IMR-90 (cell line): ENCODE data around the gene HBM. TPM values are rescaled to one million over a fixed set of nuclear protein-coding genes. Genes with fewer than 3 reads are reported as not detected.

Experiments
- ATAC-seq: fragments of 200-7000 bp; cut with Tn5 transposase; 2 replicates; pipeline ENCODE4 v1.9.1; 2020; ENCODE audit warnings: low read depth, mild to moderate bottlenecking, moderate library complexity
- BruUV-seq: library from RNA; stranded (reverse); fragments of 400-500 nt; replicated peaks from 2 replicates; lab custom pipeline; 2021; lab: Mats Ljungman, UMichigan
- CTCF ChIA-PET: fragments of 300-600 bp; formaldehyde crosslinking; extraction: SDS; loops from one replicate; lab custom pipeline; 2021; ENCODE audit warnings: antibody characterized with exemption; lab: Yijun Ruan, JAX
- POLR2A ChIA-PET: fragments of 300-600 bp; sonication (Branson Sonifier 250); formaldehyde crosslinking; loops from one replicate; lab custom pipeline; 2022; ENCODE audit warnings: antibody characterized with exemption; ENCODE audit not compliant: unreplicated experiment; lab: Charles Lee
- DNase-seq: peaks from one replicate; pipeline ENCODE4 v3.0.0; 2013
- H2AFZ ChIP-seq: replicated peaks from 2 replicates; pipeline ENCODE3; 2013; ENCODE audit warnings: low read length, mild to moderate bottlenecking; ENCODE audit not compliant: poor library complexity
- H2AK5ac ChIP-seq: 2 replicates; pipeline ENCODE4 v1.6.1; 2013; ENCODE audit warnings: low read depth, low read length, inconsistent platforms
- H2AK9ac ChIP-seq: replicated peaks from 2 replicates; pipeline ENCODE3; 2013; ENCODE audit warnings: mild to moderate bottlenecking, low read depth, low read length, moderate library complexity; ENCODE audit not compliant: poor library complexity
- H2BK120ac ChIP-seq: 2 replicates; pipeline ENCODE4 v1.6.1; 2013; ENCODE audit warnings: low read depth, low read length, inconsistent platforms
- H2BK15ac ChIP-seq: 3 replicates; pipeline ENCODE4 v1.6.1; 2013; ENCODE audit warnings: low read depth, low read length, inconsistent platforms
- H2BK20ac ChIP-seq: 2 replicates; pipeline ENCODE4 v1.6.1; 2013; ENCODE audit warnings: low read depth, mild to moderate bottlenecking, inconsistent platforms, low read length, moderate library complexity
- H2BK5ac ChIP-seq: 2 replicates; pipeline ENCODE4 v1.6.1; 2013; ENCODE audit warnings: mild to moderate bottlenecking, low read depth, low read length, inconsistent platforms; ENCODE audit not compliant: poor library complexity, severe bottlenecking
- H3K14ac ChIP-seq: replicated peaks from 2 replicates; pipeline ENCODE4 v1.6.1; 2013; ENCODE audit warnings: low read depth, low read length, inconsistent platforms
- H3K18ac ChIP-seq: 2 replicates; pipeline ENCODE4 v1.6.1; 2013; ENCODE audit warnings: low read depth, low read length, control low read depth
- H3K23ac ChIP-seq: 2 replicates; pipeline ENCODE4 v1.6.1; 2013; ENCODE audit warnings: low read depth, low read length, inconsistent platforms
- H3K27ac ChIP-seq: 2 replicates; pipeline ENCODE4 v1.5.1; 2013; ENCODE audit warnings: mild to moderate bottlenecking, control low read depth, low read length; ENCODE audit not compliant: insufficient read depth
- H3K27me3 ChIP-seq: 2 replicates; pipeline ENCODE4 v1.6.1; 2013; ENCODE audit warnings: low read length; ENCODE audit not compliant: control insufficient read depth, insufficient read depth
- H3K36me3 ChIP-seq: 2 replicates; pipeline ENCODE4 v1.6.1; 2013; ENCODE audit warnings: low read length, mixed read lengths; ENCODE audit not compliant: control insufficient read depth, insufficient read depth
- H3K4ac ChIP-seq: 2 replicates; pipeline ENCODE4 v1.6.1; 2013; ENCODE audit warnings: low read depth, low read length, inconsistent platforms
- H3K4me1 ChIP-seq: 2 replicates; pipeline ENCODE4 v1.6.1; 2013; ENCODE audit warnings: low read length, mixed read lengths; ENCODE audit not compliant: control insufficient read depth, insufficient read depth
- H3K4me2 ChIP-seq: 2 replicates; pipeline ENCODE4 v1.6.1; 2013; ENCODE audit warnings: low read depth, mild to moderate bottlenecking, control low read depth, low read length, moderate library complexity
- H3K4me3 ChIP-seq: 2 replicates; pipeline ENCODE4 v1.5.1; 2013; ENCODE audit warnings: low read depth, mild to moderate bottlenecking, control low read depth, low read length, moderate library complexity; ENCODE audit not compliant: insufficient read depth
- H3K56ac ChIP-seq: 2 replicates; pipeline ENCODE4 v1.6.1; 2013; ENCODE audit warnings: low read length, inconsistent platforms; ENCODE audit not compliant: insufficient read depth; ENCODE audit errors: extremely low read depth
- H3K79me1 ChIP-seq, 2 experiments: 2 replicates each; pipeline ENCODE4 v1.6.1; 2013; ENCODE audit warnings: low read length in 2 of 2, inconsistent platforms in 1 of 2, low read depth in 1 of 2
- H3K9ac ChIP-seq: 2 replicates; pipeline ENCODE4 v1.6.1; 2013; ENCODE audit warnings: low read depth, low read length, control low read depth
- H3K9me1 ChIP-seq: 2 replicates; pipeline ENCODE4 v1.6.1; 2013; ENCODE audit warnings: low read length, inconsistent platforms; ENCODE audit not compliant: insufficient read depth
- H3K9me3 ChIP-seq: 2 replicates; pipeline ENCODE4 v1.6.1; 2013; ENCODE audit warnings: low read length; ENCODE audit not compliant: control insufficient read depth, insufficient read depth
- H4K20me1 ChIP-seq: 2 replicates; pipeline ENCODE4 v1.6.1; 2013; ENCODE audit warnings: low read length, inconsistent platforms; ENCODE audit not compliant: insufficient read depth
- H4K5ac ChIP-seq: 2 replicates; pipeline ENCODE4 v1.6.1; 2013; ENCODE audit warnings: mild to moderate bottlenecking, low read depth, low read length, control low read depth
- H4K8ac ChIP-seq, 2 experiments: 2 replicates each; pipeline ENCODE4 v1.6.1; 2013; ENCODE audit warnings: low read depth in 2 of 2, low read length in 2 of 2, control low read depth in 1 of 2, inconsistent platforms in 1 of 2
- H4K91ac ChIP-seq: 2 replicates; pipeline ENCODE4 v1.6.1; 2013; ENCODE audit warnings: low read depth, low read length, inconsistent platforms; ENCODE audit not compliant: insufficient read depth
- CEBPB ChIP-seq: IDR thresholded peaks from 2 replicates; pipeline ENCODE4 v1.6.1; 2012; ENCODE audit warnings: low read depth, low read length, improper control_type of control experiment
- RAD21 ChIP-seq: IDR thresholded peaks from 2 replicates; pipeline ENCODE4 v1.6.1; 2012; ENCODE audit warnings: low read length, improper control_type of control experiment
- RCOR1 ChIP-seq: IDR thresholded peaks from 2 replicates; pipeline ENCODE4 v1.6.1; 2012; ENCODE audit warnings: mild to moderate bottlenecking, low read length, improper control_type of control experiment; ENCODE audit not compliant: insufficient replicate concordance
- WGBS, 2 experiments: methylation state at CpG; one replicate each; pipeline versions ENCODE4 v1.1.5 to v1.1.7; 2013; ENCODE audit warnings: missing lambda C conversion rate in 2 of 2; ENCODE audit not compliant: insufficient read length in 1 of 2; ENCODE audit errors: extremely low coverage in 2 of 2; 5-methylcytosine and 5-hydroxymethylcytosine counted together
- dilution Hi-C: fragments of 300-500 bp; cut with HindIII; formaldehyde crosslinking; loops from one replicate; pipeline ENCODE4 v1.14.3; 2018; ENCODE audit warnings: low sequenced_read_pairs; ENCODE audit not compliant: unreplicated experiment
- in situ Hi-C: fragments of 300-500 bp; cut with MboI; formaldehyde crosslinking; loops from 3 replicates; pipeline ENCODE4 v1.14.3; 2019; ENCODE audit warnings: low sequenced_read_pairs, inconsistent platforms, mixed read lengths
- intact Hi-C: fragments of 100-400 bp; cut with micrococcal nuclease; formaldehyde crosslinking; loops from 2 replicates; pipeline ENCODE4 v1.10.0; 2022
- polyA plus RNA-seq, 3 experiments: library from polyadenylated mRNA; depleted of rRNA; stranded (reverse); fragments of >200 nt; gene quantifications; 2 replicates each; pipeline ENCODE4 v1.2.3, GENCODE V29; 2012; ENCODE audit warnings: low replicate concordance in 1 of 3
- total RNA-seq: library from RNA; depleted of rRNA; stranded (reverse); fragments of >200 nt; gene quantifications from 2 replicates; pipeline ENCODE4 v1.2.3, GENCODE V29; 2012
- TF ChIP-seq, protein P1 (sequence below): fragments of 150-350 bp; IDR thresholded peaks from 2 replicates; pipeline ENCODE4 v1.6.1; 2017; ENCODE audit warnings: mild to moderate bottlenecking, antibody characterized with exemption, low read length, low read depth

HBM gene
- total and polyA plus RNA-seq, 2 of the 4 experiments (the other 2 are of a cell fraction), result not detected

DNA sequence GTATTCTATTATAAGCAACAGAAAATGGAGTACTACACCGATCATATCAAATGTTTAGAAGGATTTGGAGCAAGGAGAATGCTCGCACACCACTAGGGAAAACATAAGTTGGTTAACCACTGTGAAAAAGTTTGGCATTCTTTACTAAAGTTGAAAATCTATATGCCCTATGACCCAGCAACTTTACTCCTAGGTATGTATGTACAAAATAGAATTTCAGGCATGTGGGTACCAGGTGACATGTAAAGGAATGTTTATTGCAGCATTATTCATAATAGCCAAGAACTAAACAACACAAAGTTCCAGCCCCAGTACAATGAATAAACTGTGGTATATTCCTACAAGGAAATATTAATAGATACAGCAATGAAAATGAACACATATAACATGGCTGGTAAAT lies 19.1 kb upstream of the HBM start:
- no CpG with 5 or more reads among the region's 2 CpGs for WGBS, 2 experiments
- no peak overlapping the region for H2BK15ac ChIP-seq
- H3K9me3 ChIP-seq, result no peaks in the 10 kb centered on the region
- H4K8ac ChIP-seq, result no peak overlapping the region
- no peak overlapping the region for H2BK120ac ChIP-seq
- no peaks in the 10 kb centered on the region for H4K20me1 ChIP-seq
- no peak overlapping the region for H3K9ac ChIP-seq
- H3K18ac ChIP-seq, result no peak overlapping the region
- ATAC-seq, result no peak
- H2AFZ ChIP-seq, result no peak overlapping the region
- H3K27me3 ChIP-seq, result no peaks in the 10 kb centered on the region
- no peak overlapping the region for H4K91ac ChIP-seq
- peaks cover 8% of the 10 kb centered on the region; the same call in 1 of the 2 replicates for H3K4me1 ChIP-seq
- H3K4ac ChIP-seq, result no peak overlapping the region
- H3K36me3 ChIP-seq, result no peaks in the 10 kb centered on the region
- DNase-seq, result no peak
- no peak overlapping the region for H3K56ac ChIP-seq
- H2BK5ac ChIP-seq, result no peak overlapping the region
- no peak overlapping the region for H2AK5ac ChIP-seq
- in situ Hi-C loops, result no loop called here
- H2BK20ac ChIP-seq, result no peak overlapping the region
- no peak overlapping the region for H2AK9ac ChIP-seq
- H3K23ac ChIP-seq, result no peak overlapping the region
- POLR2A ChIA-PET, result no interaction called here
- no TSS peak for BruUV-seq
- no peak overlapping the region for H3K4me3 ChIP-seq
- no peak overlapping the region for H3K4me2 ChIP-seq
- H3K27ac ChIP-seq, result no peak overlapping the region
- CTCF ChIA-PET, result no interaction called here
- intact Hi-C loops, result no loop called here
- peaks cover 6% of the 10 kb centered on the region; the same call in 1 of the 2 replicates for H3K9me1 ChIP-seq
- H3K14ac ChIP-seq, result no peak overlapping the region
- no peak overlapping the region for H4K5ac ChIP-seq
- H3K79me1 ChIP-seq, result no peaks in the 10 kb centered on the region
- no peak for TF ChIP-seq RAD21
- TF ChIP-seq RCOR1, result no peak
- TF ChIP-seq, protein P1, sequence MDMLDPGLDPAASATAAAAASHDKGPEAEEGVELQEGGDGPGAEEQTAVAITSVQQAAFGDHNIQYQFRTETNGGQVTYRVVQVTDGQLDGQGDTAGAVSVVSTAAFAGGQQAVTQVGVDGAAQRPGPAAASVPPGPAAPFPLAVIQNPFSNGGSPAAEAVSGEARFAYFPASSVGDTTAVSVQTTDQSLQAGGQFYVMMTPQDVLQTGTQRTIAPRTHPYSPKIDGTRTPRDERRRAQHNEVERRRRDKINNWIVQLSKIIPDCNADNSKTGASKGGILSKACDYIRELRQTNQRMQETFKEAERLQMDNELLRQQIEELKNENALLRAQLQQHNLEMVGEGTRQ, result no peak
- no peak for TF ChIP-seq CEBPB
- dilution Hi-C loops, result no loop called here
